HG02840 (cell line): ENCODE results near the gene NKAIN1.

Experiments
- ATAC-seq: cut with Tn5 transposase; IDR thresholded peaks from one replicate; pipeline ENCODE4 v1.9.1; 2021; ENCODE audit warnings: mild to moderate bottlenecking, moderate library complexity, moderate number of reproducible peaks; ENCODE audit not compliant: unreplicated experiment, low FRiP score

The NKAIN1 gene

DNA sequence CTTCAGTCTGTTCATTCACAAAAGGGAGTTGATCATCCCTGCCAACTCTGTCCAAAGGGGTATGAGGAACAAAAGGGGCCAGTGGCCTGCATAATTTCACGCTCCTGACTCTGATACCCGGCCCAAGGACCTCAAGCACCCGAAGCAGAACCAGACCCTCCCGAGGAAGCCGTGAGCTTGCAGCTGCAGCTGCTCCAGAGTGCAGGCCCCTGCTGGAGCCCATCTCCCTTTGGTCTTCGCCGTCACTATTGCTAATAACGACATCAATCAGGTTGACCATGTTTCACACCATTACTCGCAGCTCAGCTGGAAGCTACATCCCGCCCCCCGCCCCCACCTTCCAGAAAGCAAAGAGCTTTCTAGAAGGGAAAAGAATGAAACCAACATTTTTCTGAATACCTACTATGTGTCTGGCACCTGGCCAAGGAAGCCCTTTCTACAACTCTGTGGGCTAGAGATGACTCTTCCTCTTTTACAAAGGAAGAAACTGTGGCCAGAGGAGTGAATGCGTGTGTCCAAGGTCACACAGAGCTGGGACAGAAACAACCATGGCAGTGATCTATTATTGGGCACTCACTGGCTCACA is 5.5 kb downstream of the NKAIN1 start:
- ATAC-seq, result no peak

DNA sequence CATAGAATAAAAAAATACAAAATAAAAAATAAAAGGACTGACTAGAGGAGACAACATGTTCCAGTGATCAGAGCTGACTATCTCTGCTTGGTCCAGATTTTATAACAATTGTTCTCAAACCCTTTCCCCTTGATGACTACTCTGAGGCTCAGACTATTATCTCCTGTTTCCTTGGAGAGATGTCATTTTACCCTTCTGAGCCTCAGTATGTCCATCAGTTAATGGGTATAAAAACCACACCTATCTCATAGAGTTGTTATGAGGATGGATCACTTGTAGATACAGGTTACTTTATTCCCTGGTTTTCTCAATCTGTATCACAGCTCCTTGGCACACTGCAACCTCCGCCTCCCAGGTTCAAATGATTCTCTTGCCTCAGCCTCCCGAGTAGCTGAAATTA is 7.0 kb downstream of the NKAIN1 start:
- ATAC-seq, result no peak

DNA sequence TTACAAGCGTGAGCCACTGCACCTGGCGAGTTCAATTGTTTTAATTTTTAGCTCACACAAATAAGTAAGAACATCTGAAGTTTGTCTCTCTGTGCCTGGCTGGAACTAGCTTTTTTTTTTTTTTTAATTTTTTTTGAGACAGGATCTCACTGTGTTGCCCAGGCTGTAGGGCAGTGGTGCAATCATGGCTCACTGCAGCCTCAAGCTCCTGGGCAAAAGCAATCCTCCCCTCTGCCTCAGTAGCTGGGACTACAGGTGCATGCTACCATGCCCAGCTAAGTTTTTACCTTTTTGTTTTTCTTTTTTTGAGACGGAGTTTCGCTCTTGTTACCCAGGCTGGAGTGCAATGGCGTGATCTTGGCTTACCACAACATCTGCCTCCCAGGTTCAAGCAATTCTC is 7.9 kb downstream of the NKAIN1 start:
- no peak for ATAC-seq

DNA sequence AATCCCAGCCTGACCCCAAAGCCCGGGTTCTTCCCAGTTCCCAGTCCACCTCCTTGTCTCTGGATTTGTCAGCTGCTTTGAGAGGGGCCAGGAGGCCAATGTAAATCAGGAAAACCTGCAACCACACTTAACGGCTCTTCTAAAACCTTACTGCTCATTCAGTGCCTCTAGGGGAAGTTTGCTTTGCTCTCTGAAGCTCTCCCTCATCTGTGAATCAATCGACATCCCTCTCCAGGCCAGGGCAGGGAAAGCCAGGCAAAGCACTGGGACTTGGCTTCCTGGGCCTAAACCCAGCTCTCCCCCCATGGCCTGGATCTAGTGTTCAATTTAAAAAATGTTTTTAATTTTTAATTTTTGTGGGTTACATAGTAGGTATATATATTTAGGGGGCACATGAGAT is 9.3 kb downstream of the NKAIN1 start:
- ATAC-seq, result no peak

DNA sequence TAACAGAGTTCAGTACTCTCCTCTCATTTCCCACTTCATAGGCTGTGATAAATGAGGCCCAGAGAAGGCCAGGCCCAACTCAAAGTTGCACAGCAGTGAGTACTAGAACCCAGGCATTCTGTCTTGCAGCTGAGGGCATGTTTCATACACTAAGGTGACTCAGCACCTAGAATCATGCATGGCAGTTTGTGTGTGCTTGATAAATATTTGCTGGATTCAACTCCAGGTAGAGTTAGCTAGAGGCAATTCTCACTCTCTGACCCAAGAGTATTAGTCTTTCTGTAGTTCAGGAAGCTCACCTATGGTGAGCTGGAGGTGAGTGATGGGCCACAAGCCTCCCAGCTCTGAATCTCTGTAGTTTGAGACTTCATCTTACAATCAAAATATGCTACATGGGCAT is 10.7 kb downstream of the NKAIN1 start:
- no peak for ATAC-seq

DNA sequence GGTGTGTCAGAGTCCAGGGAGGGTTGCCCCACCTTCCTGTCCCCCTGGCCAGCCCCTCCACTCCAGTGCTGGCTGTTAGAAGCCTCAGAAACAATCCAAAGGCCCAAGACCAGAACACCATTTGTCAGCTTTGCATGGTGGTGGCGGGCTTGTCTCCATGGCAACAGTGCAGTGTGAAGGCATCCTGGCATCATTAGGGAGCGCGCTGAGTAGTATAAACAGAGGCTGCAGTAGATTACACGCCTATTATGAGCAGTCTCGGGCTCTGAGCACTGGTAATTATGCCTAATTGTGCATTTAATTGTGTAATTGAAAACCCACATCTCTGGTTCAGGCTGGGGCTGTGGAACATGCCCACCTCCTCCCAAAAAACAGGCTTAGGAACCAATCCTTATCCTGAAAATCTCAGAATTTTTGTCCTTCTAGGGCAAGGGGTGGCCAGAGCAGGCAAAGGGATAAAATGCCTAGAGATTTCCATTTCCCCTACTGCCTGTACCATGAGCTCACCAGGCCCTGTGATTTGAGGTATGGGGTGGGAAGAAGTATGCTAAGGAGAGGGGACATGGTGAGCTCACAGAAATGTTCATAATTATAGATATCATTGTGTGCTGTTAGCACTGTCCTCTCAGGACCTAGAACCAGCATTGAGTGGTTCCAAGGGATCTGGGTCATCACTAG is 11.7 kb downstream of the NKAIN1 start:
- ATAC-seq, result no peak

DNA sequence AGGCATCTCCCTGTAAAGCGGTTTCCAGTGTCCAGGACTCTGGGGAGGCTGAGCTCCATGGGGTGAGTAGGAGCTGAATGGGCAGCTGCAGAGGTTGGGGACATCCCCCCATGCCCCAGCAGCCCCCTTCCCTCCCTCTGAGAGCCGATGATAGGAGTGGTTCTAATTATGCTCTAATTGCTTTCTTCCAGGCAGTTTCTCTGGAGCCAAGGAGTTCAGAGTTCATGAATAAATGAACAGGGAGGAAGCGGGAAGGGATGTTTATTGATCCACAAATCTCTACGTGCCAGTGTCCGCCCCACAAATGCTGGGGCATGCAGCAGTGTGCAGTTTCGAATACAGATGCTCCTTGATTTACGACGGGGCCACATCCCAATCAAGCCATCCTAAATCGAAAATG is 15.6 kb downstream of the NKAIN1 start:
- no peak for ATAC-seq

DNA sequence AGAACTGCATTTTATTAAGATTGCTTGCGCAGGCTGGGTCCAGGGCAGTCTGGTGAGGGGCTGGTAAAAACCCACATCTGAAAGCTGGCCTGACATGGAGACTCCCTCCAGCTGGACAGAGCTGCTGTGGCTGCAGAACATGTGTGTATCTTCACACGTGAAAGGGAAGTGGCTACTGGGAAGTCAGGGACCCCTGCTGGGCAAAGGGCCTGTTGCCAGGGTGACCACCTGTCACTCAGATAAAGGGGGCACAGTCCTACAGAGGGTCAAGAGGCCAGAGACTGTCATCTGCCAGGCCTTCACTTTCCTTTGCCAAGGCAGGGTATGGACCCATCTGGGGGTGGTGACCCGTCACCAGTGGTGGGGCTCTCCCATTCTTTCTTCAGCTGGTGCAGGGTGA is 17.5 kb downstream of the NKAIN1 start:
- no peak for ATAC-seq

DNA sequence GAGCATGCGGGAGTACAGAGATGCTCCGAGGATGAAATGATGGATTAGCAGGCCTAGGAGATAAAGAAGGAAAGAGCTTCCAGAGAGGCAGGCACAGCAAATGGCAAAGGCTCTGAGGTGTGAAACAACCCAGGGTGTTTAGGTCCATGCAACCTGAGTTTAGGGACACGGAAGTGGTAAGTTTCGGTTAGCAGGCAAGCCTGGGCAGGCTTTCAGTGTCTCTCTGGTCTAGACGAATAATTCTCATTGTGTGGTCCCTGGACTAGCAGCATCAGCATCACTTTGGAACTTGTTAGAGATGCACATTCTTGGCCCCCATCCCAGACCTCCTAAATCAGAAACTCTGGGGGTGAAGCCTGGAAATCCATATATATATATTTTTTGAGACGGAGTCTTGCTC is 18.6 kb downstream of the NKAIN1 start:
- no peak for ATAC-seq

DNA sequence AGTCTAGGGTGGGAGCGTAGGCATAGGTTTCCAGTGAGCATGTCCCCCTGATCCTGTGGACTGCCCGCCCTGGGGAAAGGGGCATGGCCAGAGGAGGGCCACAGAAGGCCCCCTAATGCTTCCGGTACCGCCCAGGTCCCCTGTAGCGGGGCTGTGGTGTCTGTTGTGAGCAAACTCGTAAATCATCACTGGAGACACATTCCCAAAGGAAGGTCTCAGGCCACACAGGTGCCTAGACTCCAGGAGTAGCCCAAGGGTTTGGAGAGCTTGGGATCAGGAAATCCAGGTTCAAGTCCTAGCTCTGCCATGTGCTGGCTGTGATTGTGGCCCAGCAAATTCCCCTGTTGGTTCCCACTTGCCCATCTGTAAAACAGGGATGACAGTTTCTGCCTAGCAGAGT is 20.2 kb downstream of the NKAIN1 start:
- ATAC-seq, result no peak

DNA sequence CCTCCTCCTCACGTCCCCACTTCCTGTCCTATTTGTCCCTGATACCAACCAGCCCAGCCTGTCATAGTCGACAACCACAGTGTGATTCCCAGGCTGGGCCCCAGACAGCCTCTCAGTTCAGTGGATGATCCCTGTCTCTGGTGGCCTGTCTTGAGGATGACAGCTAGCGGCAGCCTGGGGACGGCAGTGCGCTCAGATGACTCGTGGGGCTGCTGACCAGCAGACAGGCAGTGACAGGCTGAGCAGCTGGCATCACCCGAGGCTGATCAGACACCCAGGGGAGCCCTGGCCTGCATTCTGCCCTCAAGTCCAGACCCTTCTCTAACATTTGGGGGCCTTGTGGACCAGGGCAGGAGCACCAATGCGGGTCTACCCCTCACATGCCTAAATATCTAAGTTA is 21.0 kb downstream of the NKAIN1 start:
- no peak for ATAC-seq

DNA sequence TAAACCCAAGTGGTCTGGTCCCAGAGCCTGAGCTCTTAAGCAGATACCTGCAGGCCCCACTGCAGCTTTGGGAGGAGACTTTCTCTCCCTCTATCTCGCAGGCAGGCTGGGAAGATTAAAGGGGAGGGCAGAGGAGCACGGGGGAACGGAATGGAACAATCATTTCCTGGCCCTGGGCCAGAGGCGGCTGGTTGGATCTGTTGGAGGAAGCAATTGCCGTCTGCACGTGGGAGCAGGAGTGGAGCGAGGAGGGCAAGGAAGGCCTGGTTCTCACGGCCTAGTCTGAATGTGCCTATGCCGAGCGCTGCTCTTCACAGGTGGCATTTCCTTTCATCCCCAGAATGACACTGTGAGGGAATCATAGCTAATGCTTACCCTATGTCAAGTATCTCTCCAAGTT is 23.7 kb downstream of the NKAIN1 start:
- no peak for ATAC-seq

DNA sequence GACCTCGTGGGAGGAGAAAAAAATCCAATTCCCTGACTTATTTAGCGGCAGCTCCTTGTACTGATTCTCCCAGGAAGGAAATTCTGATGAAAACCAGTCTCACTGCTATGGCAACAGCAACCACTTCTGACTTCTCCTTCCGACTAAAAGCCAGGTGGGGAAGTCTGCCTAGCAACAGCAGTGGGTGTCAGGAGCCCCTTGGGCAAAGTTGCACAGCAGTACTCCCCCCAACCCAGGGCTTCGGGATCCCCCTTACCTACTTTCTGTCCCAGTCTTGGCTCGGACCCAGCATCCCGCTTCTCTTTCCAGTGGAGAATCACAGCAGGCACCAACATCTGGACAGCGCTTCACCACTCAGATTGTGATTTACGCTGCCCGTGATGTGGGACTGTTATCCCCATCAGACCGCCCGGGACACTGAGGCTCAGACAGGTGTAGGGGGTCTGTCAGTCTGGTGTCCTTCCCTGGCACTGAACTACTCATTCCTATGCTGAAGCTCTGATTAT is 24.6 kb downstream of the NKAIN1 start:
- ATAC-seq, result no peak

DNA sequence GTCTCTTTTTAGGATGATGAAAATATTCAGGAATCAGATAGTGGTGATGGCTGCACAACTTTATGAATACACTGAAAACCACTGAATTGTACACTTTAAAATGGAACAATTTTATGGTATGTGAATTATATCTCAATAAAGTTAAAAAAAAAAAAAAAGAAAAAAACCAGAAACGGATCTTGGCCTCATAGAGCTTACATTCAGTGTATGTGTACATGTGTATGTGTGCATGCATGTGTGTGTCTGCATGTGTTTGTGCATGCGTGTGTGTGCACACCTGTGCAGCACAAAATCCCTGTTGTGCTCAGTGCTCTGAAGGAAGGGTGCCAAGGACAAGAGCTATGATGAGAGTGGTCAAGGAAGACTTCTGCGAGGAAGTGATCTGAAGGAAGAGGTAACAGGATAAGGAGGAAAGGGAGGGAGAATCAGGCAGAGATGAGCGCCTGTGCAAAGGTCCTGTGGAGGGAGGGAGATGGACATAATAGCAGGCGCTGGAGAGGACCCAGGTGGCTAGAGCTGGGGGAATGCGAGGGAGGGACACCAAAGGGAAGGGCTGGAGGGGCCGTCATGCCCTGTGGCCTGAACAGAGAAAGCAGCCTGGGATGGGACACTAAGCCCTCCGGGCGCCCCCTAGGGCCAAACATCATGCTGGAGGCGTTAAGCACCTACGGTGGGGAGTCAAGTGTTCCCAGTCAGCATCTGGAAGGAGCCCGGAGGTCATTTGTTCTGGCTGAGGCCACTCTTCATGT is 25.2 kb downstream of the NKAIN1 start:
- no peak for ATAC-seq

DNA sequence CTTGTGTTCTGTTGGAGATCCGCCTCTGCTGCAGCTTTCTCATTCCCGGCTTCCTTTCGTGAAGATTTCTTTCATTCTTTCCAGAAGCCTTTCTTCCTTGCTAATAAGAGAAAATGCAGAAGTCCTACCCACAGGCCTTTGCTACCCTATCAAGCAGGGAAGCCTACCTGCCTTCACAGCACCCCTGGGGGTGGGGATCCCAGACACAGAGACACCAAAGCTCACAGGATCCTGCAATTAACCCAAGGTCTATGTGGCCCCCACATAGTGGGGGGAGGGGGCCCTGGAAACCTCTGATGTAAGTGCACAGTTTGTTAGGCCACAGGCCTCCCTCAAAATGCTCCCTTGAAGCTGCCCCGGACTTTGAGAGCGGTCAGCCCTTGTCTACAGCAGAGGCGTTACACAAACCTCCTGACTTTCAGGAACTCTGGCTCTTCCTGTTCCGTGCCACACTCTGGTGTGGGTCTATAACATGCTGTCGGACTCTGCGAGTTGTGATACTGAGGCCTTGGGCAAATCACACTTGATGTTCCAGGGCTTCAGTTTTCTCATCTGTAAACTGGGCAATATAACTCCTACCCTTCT is 31.2 kb downstream of the NKAIN1 start:
- ATAC-seq, result no peak

DNA sequence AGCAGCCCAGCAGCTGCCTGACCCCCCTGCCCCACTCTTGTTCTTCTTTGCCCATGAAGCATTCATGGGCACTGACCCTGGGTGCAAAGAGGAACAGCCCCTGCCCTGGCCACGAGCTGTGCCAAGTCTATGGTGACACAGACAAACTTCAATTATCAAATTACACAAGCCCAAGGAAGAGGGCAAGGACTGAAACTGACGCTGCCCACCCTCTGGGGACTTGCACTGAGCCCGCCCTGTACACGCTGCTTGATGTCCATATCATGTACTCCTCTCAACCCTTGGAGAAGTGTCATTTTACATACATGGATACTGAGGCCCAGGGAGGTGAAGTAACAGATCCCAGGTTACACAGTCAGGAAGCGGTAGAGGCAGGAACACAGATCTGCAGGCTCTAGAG is 32.1 kb downstream of the NKAIN1 start:
- no peak for ATAC-seq

DNA sequence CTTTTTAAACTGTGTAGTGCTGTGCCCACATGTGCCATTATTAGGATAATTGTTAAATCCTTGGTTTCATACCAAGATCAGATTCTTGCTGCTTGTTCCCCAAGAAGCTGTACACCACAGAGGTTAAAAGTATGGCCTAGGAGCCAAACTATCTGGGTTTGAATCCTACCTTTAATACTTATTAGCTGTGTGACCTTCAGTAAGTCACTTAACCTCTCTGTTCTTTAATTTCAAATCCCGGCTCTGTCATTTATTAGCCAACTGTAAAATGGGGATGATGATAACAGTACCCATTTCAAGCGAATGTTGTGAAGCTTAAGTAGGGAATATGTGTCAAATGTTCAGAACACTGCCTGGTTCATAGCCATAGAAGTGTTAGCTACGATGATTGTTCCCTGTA is 32.6 kb downstream of the NKAIN1 start:
- ATAC-seq, result no peak

DNA sequence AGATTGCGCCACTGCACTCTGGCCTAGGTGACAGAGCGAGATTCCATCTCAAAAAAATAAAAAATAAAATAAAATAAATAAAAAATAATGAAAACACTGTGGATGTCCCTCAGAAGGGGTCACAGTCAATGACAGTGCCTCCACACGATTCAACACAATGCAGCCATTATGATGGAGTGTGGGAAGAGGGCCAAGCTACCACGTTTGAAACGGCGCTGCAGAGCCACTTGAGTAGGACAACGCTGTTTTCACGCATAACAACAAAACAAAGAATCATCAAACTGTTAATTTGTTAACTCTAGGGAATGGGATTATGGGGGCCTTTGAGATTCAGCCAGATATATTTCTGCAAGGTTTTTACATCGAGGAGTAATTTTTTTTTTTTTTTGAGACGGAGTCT is 36.5 kb downstream of the NKAIN1 start:
- no peak for ATAC-seq

DNA sequence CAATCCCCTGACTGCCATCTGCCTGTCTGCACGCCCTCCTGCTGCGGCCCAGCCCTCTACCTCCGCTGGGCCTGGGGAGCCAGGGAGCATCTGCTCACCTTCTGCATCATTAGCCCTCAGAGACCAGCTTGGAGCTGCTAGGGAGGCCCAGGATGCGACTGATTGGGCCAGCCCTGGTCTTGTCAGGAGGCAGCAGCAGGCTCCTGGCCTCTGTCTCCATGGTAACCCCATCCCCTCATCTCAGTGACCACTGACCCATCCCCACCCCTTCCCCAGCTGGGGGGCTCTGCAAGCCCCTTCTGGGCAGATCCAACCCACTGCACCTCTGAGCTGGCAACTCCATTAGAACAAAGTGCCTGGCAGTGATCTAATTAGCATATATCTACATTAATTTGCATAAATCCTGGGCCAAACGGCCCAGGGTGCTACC is 37.7 kb downstream of the NKAIN1 start:
- no peak for ATAC-seq

DNA sequence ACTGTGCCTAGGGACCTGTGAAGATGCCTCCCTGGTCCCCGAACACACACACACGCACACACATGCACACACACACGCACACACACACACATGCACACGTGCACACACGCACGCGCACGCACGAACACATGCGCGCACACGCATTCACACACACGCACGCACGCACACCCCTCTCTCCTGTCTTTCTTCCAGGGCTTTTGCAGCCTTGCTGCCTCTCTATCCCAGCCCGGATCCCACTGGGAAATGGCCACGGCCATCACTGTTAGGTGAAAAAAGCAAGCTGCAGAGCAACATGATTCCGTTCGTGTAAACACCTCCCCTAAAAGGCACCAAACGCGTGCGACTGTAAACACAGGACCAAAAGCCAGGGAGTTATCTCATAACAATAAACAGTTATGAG is 39.7 kb downstream of the NKAIN1 start:
- ATAC-seq, result no peak

DNA sequence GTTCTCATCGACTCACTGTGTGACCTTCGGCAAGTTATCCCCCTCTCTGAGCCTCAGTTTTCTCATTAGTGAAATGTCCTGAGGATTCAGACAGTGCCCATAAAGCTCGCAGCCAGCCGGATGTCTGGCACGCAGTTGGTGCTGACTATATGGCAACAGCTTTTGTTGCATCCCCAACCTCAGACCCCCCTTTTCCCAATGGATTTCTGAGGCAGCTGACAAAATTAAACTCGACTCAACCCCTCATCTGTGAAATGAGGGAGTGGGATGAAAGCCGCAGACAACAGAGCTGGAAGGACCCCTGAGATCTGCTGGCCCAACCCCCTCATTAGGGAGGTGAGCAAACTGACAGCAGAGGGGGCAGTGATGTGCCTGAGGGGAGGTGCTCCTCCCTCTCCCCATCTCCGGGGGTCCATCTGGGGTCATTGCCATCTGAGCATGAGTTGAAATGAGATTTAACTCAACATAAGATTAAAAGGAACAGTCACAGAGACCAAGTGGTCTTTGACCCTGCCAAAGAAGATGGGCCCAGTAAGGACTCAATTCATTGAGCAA is 40.4 kb downstream of the NKAIN1 start:
- ATAC-seq, result no peak
